ENCODE data around the gene CNKSR3. TPM values are rescaled to one million over a fixed set of nuclear protein-coding genes. Genes with fewer than 3 reads are reported as not detected.

CNKSR3 gene
- total and polyA plus RNA-seq, 2 experiments from 2014 or later: 1.9 to 5.7 TPM

GRCh38 chr6:154441995-154442310, 68.5 kb downstream of the CNKSR3 start:
- H3K4me1 Mint-ChIP-seq: no peaks in the 10 kb centered on the region
- DNase-seq (ENCODE audit: low spot score) (no peak), ATAC-seq (no peak)
- H2AFZ ChIP-seq: no peak overlapping the region
- H3K36me3 ChIP-seq (ENCODE audit: insufficient read depth): no peaks in the 10 kb centered on the region
- peaks cover 5% of the 10 kb centered on the region; the same call in 1 of the 3 replicates for H3K36me3 Mint-ChIP-seq (ENCODE audit: low read depth)
- H3K4me3 Mint-ChIP-seq: no peak overlapping the region
- no peak for TF ChIP-seq JUNB (IDR thresholded peaks at IDR 0.05; ENCODE audit: unreplicated experiment)
- TF ChIP-seq ZNF462 (CRISPR knock-in tag; IDR thresholded peaks at IDR 0.05): no peak
- no peak for TF ChIP-seq EZH2phosphoT487 (IDR thresholded peaks at IDR 0.05; ENCODE audit: unreplicated experiment)
- no peak for TF ChIP-seq ZNF114 (CRISPR knock-in tag; IDR thresholded peaks at IDR 0.05)
- no peak for TF ChIP-seq NANOG (IDR thresholded peaks at IDR 0.05; ENCODE audit: borderline replicate concordance)
- TF ChIP-seq POLR2AphosphoS5 (IDR thresholded peaks at IDR 0.05; ENCODE audit: low read depth): no peak
- no peak for TF ChIP-seq CREB1 (CRISPR knock-in tag; IDR thresholded peaks at IDR 0.05; ENCODE audit: low read depth)
- TF ChIP-seq, protein P1, sequence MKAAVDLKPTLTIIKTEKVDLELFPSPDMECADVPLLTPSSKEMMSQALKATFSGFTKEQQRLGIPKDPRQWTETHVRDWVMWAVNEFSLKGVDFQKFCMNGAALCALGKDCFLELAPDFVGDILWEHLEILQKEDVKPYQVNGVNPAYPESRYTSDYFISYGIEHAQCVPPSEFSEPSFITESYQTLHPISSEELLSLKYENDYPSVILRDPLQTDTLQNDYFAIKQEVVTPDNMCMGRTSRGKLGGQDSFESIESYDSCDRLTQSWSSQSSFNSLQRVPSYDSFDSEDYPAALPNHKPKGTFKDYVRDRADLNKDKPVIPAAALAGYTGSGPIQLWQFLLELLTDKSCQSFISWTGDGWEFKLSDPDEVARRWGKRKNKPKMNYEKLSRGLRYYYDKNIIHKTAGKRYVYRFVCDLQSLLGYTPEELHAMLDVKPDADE (IDR thresholded peaks at IDR 0.05): no peak
- no peak for TF ChIP-seq ZNF331 (CRISPR knock-in tag; IDR thresholded peaks at IDR 0.05; ENCODE audit: low read depth)
- no peak for TF ChIP-seq CTCF (conservative IDR thresholded peaks at IDR 0.05; ENCODE audit: low read depth in 2 of 2)
- no peak for TF ChIP-seq STAT1 (IDR thresholded peaks at IDR 0.05; ENCODE audit: unreplicated experiment)
- TF ChIP-seq EZH2 (IDR thresholded peaks at IDR 0.05; ENCODE audit: low read depth, unreplicated experiment): no peak
- H3K4me1 ChIP-seq (ENCODE audit: insufficient read depth): no peaks in the 10 kb centered on the region
- H3K79me2 ChIP-seq (replicated peaks; ENCODE audit: insufficient read depth): no peaks in the 10 kb centered on the region; the same call in 1 of the 2 replicates
- H3K27ac Mint-ChIP-seq: no peak overlapping the region
- H3K9me2 ChIP-seq (ENCODE audit: insufficient read depth): no peaks in the 10 kb centered on the region
- no peak overlapping the region for H3K27ac ChIP-seq (ENCODE audit: low read depth)
- H3K4me3 ChIP-seq: no peak overlapping the region
- H3K9me3 Mint-ChIP-seq: no peaks in the 10 kb centered on the region
- H3K27me3 ChIP-seq (ENCODE audit: insufficient read depth): no peaks in the 10 kb centered on the region
- H3F3A ChIP-seq (replicated peaks; ENCODE audit: low read depth): no peaks in the 10 kb centered on the region
- no peaks in the 10 kb centered on the region; the same call in 1 of the 2 replicates for H4K20me1 ChIP-seq (replicated peaks; ENCODE audit: insufficient read depth)
- H3K27me3 Mint-ChIP-seq (ENCODE audit: insufficient read depth, low read depth, poor library complexity): peaks cover 3% of the 10 kb centered on the region
- H3K4me2 ChIP-seq: no peak overlapping the region

Measured in GM23338 (cell line).